Mesenchymal stem cell (in vitro differentiated cells and primary cell): Measurements from ENCODE around the gene IRF2BPL.

Experiments
- DNase-seq: peaks from one replicate; pipeline ENCODE4 v3.0.0-alpha.2; 2013
- H2AFZ ChIP-seq: one replicate; pipeline ENCODE4 v1.6.1; 2013; ENCODE audit warnings: low read depth, mild to moderate bottlenecking, control low read depth, inconsistent platforms, low read length, moderate library complexity
- H2AK5ac ChIP-seq: 2 replicates; pipeline ENCODE4 v1.6.1; 2013; ENCODE audit warnings: low read length, moderate library complexity, mild to moderate bottlenecking, inconsistent platforms; ENCODE audit not compliant: severe bottlenecking
- H2BK120ac ChIP-seq: one replicate; pipeline ENCODE4 v1.6.1; 2013; ENCODE audit warnings: low read depth, mild to moderate bottlenecking, inconsistent platforms, low read length, moderate library complexity
- H2BK12ac ChIP-seq, 2 experiments: one replicate each; pipeline ENCODE4 v1.6.1; 2013; ENCODE audit warnings: inconsistent platforms in 2 of 2, low read length in 2 of 2, mild to moderate bottlenecking in 2 of 2, moderate library complexity in 2 of 2, control low read depth in 1 of 2
- H2BK15ac ChIP-seq: one replicate; pipeline ENCODE4 v1.6.1; 2013; ENCODE audit warnings: mild to moderate bottlenecking, low read depth, inconsistent platforms; ENCODE audit not compliant: poor library complexity, severe bottlenecking
- H2BK5ac ChIP-seq: 2 replicates; pipeline ENCODE4 v1.6.1; 2013; ENCODE audit warnings: low read depth, mild to moderate bottlenecking, low read length, control low read depth, inconsistent platforms; ENCODE audit not compliant: poor library complexity, severe bottlenecking
- H3K14ac ChIP-seq, 2 experiments: one replicate each; pipeline ENCODE4 v1.6.1; 2013; ENCODE audit warnings: inconsistent platforms in 2 of 2, low read length in 2 of 2, control low read depth in 1 of 2, mild to moderate bottlenecking in 1 of 2, moderate library complexity in 1 of 2
- H3K18ac ChIP-seq, 2 experiments: one replicate each; pipeline ENCODE4 v1.6.1; 2013; ENCODE audit warnings: inconsistent platforms in 2 of 2, low read length in 2 of 2, control low read depth in 1 of 2, low read depth in 1 of 2, mild to moderate bottlenecking in 1 of 2
- H3K23ac ChIP-seq, 2 experiments: one replicate each; pipeline ENCODE4 v1.6.1; 2013; ENCODE audit warnings: inconsistent platforms in 2 of 2, low read length in 2 of 2, mild to moderate bottlenecking in 2 of 2, moderate library complexity in 2 of 2, control low read depth in 1 of 2
- H3K27ac ChIP-seq: 2 replicates; pipeline ENCODE4 v1.5.1; 2013; ENCODE audit warnings: mild to moderate bottlenecking, moderate library complexity, low read length, control low read depth, inconsistent platforms; ENCODE audit not compliant: poor library complexity, severe bottlenecking
- H3K27me3 ChIP-seq, 2 experiments: 2 replicates each; pipeline versions ENCODE4 v1.6.1 to v1.7.0; 2013; ENCODE audit warnings: low read length in 2 of 2, mild to moderate bottlenecking in 2 of 2, moderate library complexity in 2 of 2, control low read depth in 1 of 2, inconsistent platforms in 1 of 2; ENCODE audit not compliant: control insufficient read depth in 1 of 2, insufficient read depth in 1 of 2
- H3K36me3 ChIP-seq, 2 experiments: 2 replicates each; pipeline versions ENCODE4 v1.6.1 to v1.7.0; 2013; ENCODE audit warnings: low read length in 2 of 2, control low read depth in 1 of 2, inconsistent platforms in 1 of 2, low read depth in 1 of 2, mild to moderate bottlenecking in 1 of 2; ENCODE audit not compliant: insufficient read depth in 2 of 2, control insufficient read depth in 1 of 2
- H3K4ac ChIP-seq, 2 experiments: one replicate each; pipeline ENCODE4 v1.6.1; 2013; ENCODE audit warnings: inconsistent platforms in 2 of 2, low read length in 2 of 2, mild to moderate bottlenecking in 2 of 2, moderate library complexity in 2 of 2, control low read depth in 1 of 2, low read depth in 1 of 2
- H3K4me1 ChIP-seq: 2 replicates; pipeline ENCODE4 v1.6.1; 2013; ENCODE audit warnings: low read depth, low read length, control low read depth; ENCODE audit not compliant: control insufficient read depth, insufficient read depth
- H3K4me2 ChIP-seq: 2 replicates; pipeline ENCODE4 v1.6.1; 2013; ENCODE audit warnings: low read length, mild to moderate bottlenecking, inconsistent platforms; ENCODE audit not compliant: poor library complexity, severe bottlenecking
- H3K4me3 ChIP-seq, 2 experiments: 2 replicates each; pipeline versions ENCODE4 v1.5.1 to v1.7.0; 2013; ENCODE audit warnings: low read length in 2 of 2, mild to moderate bottlenecking in 2 of 2, control low read depth in 1 of 2, low read depth in 1 of 2; ENCODE audit not compliant: insufficient read depth in 1 of 2
- H3K79me1 ChIP-seq: replicated peaks from 2 replicates; pipeline ENCODE4 v1.6.1; 2013; ENCODE audit warnings: mild to moderate bottlenecking, control low read depth, low read length, inconsistent platforms; ENCODE audit not compliant: poor library complexity, severe bottlenecking
- H3K9ac ChIP-seq: 2 replicates; pipeline ENCODE4 v1.7.0; 2013; ENCODE audit warnings: mild to moderate bottlenecking, low read length, moderate library complexity
- H3K9me3 ChIP-seq: 2 replicates; pipeline ENCODE4 v1.7.0; 2013; ENCODE audit warnings: mild to moderate bottlenecking, low read length; ENCODE audit not compliant: control insufficient read depth
- H4K8ac ChIP-seq: one replicate; pipeline ENCODE4 v1.6.1; 2013; ENCODE audit warnings: inconsistent platforms, mild to moderate bottlenecking, low read length, moderate library complexity
- H4K91ac ChIP-seq: one replicate; pipeline ENCODE4 v1.6.1; 2013; ENCODE audit warnings: mild to moderate bottlenecking, low read length, inconsistent platforms
- WGBS: methylation state at CpG from one replicate; pipeline ENCODE4 v1.1.7; 2013; ENCODE audit warnings: mixed read lengths; 5-methylcytosine and 5-hydroxymethylcytosine counted together

IRF2BPL gene

DNA sequence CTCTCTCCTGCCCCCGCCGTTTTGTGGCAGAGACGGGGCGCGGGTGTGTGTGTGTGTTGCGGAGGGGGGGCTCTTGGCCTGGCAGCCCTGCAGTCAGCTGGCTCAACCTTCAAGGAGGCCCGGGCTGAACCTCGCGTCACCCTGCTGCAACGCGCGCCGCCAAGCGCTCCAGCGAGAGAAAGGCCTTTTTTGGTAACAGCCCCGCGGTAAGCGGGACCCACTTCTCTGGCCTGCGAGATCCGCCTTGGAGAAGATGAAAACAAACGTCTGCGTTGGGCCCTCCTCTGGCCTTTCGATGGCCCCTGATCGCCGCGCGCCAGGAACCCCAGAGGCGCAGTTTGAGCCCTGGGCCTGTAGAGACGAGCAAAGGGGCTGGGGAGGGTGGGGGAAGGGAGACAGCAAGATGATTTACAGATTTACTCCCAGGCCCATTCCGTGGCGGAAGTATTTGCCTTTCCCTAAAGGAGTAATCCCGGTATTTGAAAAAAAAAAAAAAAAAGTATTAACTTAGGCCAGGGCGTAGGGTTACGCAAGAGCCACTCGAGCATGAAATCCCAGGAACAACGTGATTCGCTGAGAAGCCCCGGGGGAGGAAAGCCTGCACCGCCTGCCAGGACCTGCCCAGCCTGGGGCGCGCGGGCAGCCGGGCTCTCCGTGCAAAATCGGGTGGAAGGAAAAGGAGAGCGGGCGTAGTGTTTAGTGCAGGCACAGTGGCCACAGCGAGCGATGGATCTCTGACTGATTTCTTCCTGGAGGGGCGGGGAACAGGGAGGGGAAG lies 4.5 kb upstream of the IRF2BPL start:
- H3K23ac ChIP-seq, result peak overlapping the region in 1 of 2 experiments; percentile 98
- H2AFZ ChIP-seq, result no peak overlapping the region
- H3K9ac ChIP-seq, result peak overlapping the region; percentile 95
- H2BK120ac ChIP-seq, result peak overlapping the region; percentile 94
- no peaks in the 10 kb centered on the region for H3K27me3 ChIP-seq
- H3K4me3 ChIP-seq, result peak overlapping the region; percentile 24 to 86
- H4K91ac ChIP-seq, result peak overlapping the region; percentile 99
- peaks cover 41% of the 10 kb centered on the region for H3K4me1 ChIP-seq
- peak overlapping the region; percentile 96 for H2BK5ac ChIP-seq
- H3K4me2 ChIP-seq, result peak overlapping the region; percentile 70
- H3K36me3 ChIP-seq, result no peaks in the 10 kb centered on the region
- H3K9me3 ChIP-seq, result no peaks in the 10 kb centered on the region
- H2BK15ac ChIP-seq, result peak overlapping the region; percentile 15
- H3K79me1 ChIP-seq, result peaks cover 9% of the 10 kb centered on the region
- peak overlapping the region; percentile 99 to 100 for H3K4ac ChIP-seq
- peak overlapping the region; percentile 68 for H2AK5ac ChIP-seq
- under 1% methylated on average over 50 of the region's 50 CpGs for WGBS
- H3K18ac ChIP-seq, result peak overlapping the region; percentile 99 to 100
- peak overlapping the region; percentile 100 for H4K8ac ChIP-seq
- H3K14ac ChIP-seq, result peak overlapping the region in 1 of 2 experiments; percentile 97
- peak overlapping the region; percentile 12 to 99 for H2BK12ac ChIP-seq
- peak overlapping the region; percentile 99 for H3K27ac ChIP-seq
- peak; percentile 99 for DNase-seq

DNA sequence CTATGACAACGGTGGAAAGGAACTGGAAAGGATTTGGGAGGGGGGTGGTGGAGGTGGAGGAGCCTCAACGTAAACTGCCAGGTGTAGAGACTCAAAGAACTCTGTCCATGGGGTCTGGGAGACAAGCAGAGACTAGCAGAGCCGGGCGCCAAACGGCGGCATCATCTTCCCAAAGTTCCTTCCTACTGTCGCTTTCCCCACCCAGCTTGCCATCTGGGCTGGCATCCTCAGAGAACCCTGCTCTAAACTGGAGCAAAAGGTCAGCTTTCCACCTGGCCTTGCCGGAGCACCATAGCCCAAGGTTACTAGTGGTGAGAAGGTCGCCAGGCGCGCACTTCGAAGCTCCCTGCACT lies 4.0 kb upstream of the IRF2BPL start:
- H3K27ac ChIP-seq, result peak overlapping the region; percentile 99
- H2BK12ac ChIP-seq, result peak overlapping the region; percentile 12 to 99
- H3K9me3 ChIP-seq, result no peaks in the 10 kb centered on the region
- peak overlapping the region; percentile 44 for H2AK5ac ChIP-seq
- H3K4me1 ChIP-seq, result peaks cover 35% of the 10 kb centered on the region
- peaks cover 9% of the 10 kb centered on the region for H3K79me1 ChIP-seq
- peak overlapping the region in 1 of 2 experiments; percentile 98 for H3K23ac ChIP-seq
- no peak for DNase-seq
- H3K14ac ChIP-seq, result peak overlapping the region in 1 of 2 experiments; percentile 97
- peak overlapping the region; percentile 95 for H3K9ac ChIP-seq
- H3K36me3 ChIP-seq, result no peaks in the 10 kb centered on the region
- peak overlapping the region; percentile 42 for H3K4me2 ChIP-seq
- H3K4ac ChIP-seq, result peak overlapping the region; percentile 71 to 100
- no peak overlapping the region for H2AFZ ChIP-seq
- H3K27me3 ChIP-seq, result no peaks in the 10 kb centered on the region
- peak overlapping the region; percentile 65 for H2BK120ac ChIP-seq
- 36% methylated on average over 12 of the region's 12 CpGs for WGBS
- peak overlapping the region; percentile 96 for H2BK5ac ChIP-seq
- H4K8ac ChIP-seq, result peak overlapping the region; percentile 90
- peak overlapping the region; percentile 93 to 100 for H3K18ac ChIP-seq
- H2BK15ac ChIP-seq, result peak overlapping the region; percentile 4
- H3K4me3 ChIP-seq, result peak overlapping the region in 1 of 2 experiments; percentile 52
- peak overlapping the region; percentile 90 for H4K91ac ChIP-seq

DNA sequence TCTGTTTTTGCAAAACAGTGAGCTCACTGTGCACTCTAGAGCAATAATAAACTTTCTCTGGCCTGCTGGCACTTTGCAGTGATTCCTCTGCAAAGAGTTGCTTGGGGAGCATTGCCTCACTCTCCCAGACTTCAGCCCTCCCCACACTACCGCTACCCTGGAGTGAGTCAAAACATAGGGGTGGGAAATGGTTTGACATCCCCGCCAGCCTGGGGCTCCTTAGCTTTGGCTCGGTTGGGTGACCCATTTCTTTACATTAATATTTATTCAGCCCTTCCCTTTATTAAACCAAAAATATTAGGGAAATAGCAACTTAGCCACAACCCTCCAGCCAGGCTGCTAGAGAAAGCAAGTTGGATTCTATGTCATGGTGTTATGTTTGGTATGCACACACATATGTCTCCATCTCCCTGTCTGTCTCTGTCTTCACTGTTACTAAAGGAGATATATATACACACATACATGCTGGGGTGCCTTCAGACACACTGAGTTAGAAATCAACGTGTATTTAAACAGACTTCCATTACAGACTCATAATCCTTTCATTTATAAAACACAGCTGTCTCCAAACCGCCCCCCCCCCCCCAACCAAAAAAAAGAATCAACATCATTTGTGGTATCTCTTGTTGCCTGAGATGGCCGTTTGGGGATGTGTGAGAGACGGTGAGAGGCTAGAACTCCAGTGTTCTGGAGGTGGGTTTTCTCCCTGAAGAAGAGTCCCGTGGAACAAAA lies 3.4 kb upstream of the IRF2BPL start:
- Histone ChIP-seq H3K27ac (peak overlapping the region; percentile 99), H3K4me1 (peaks cover 32% of the 10 kb centered on the region), H3K9ac (peak overlapping the region; percentile 95), H2BK12ac (peak overlapping the region; percentile 12 to 99), H4K8ac (no peak overlapping the region), H2AFZ (no peak overlapping the region), H3K23ac (no peak overlapping the region), H3K4me2 (no peak overlapping the region), H3K4me3 (peak overlapping the region in 1 of 2 experiments; percentile 52), H3K18ac (peak overlapping the region; percentile 93 to 100), H3K79me1 (peaks cover 9% of the 10 kb centered on the region), H4K91ac (peak overlapping the region; percentile 90), H2AK5ac (peak overlapping the region; percentile 44), H3K27me3 (no peaks in the 10 kb centered on the region), H3K4ac (peak overlapping the region in 1 of 2 experiments; percentile 100), H2BK15ac (no peak overlapping the region), H2BK120ac (peak overlapping the region; percentile 65), H2BK5ac (no peak overlapping the region), H3K36me3 (peaks cover 0 to 2% of the 10 kb centered on the region in 2 experiments), H3K14ac (no peak overlapping the region), H3K9me3 (no peaks in the 10 kb centered on the region)
- WGBS, result 21% methylated on average over 6 of the region's 8 CpGs
- peak; percentile 94 for DNase-seq
